HL-60 (cell line): ENCODE results near the gene TSPEAR.

ENCODE experiments used
- CTCF ChIP-seq: IDR thresholded peaks from one replicate; pipeline ENCODE4 v1.5.1; 2011; ENCODE audit warnings: low read length, control low read depth, inconsistent platforms; ENCODE audit not compliant: insufficient read depth
- POLR2AphosphoS5 ChIP-seq: IDR thresholded peaks from 2 replicates; pipeline ENCODE4 v1.6.1; 2012; ENCODE audit warnings: low read depth
- REST ChIP-seq: IDR thresholded peaks from 2 replicates; pipeline ENCODE4 v1.6.1; 2012; ENCODE audit warnings: low read depth; ENCODE audit not compliant: insufficient replicate concordance
- SPI1 ChIP-seq: IDR thresholded peaks from 2 replicates; pipeline ENCODE4 v1.6.1; 2012; ENCODE audit warnings: low read depth, mild to moderate bottlenecking, borderline replicate concordance

DNA sequence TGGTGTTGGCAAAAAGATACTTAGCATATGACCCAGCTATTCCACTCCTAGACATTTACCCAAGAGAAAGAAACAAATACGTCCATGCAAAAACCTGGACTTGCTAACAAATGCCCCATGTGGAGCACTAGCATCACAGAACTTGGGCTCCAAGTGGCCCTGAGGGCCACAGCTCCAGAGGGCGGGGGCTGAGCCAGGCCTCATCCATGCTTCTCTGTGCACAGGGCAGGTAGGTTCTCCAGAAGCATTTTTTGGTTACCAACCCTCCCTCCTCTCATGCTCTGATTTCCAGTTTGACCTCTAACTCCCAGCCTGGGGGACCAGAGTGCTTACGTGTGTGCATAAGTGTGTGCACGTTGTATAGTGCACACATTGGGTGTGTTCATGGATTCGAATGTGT lies 46.7 kb downstream of the TSPEAR start:
- TF ChIP-seq CTCF (no peak), POLR2AphosphoS5 (no peak), SPI1 (no peak), REST (no peak)
